ENCODE results near the gene RABAC1.

The RABAC1 gene, protein sequence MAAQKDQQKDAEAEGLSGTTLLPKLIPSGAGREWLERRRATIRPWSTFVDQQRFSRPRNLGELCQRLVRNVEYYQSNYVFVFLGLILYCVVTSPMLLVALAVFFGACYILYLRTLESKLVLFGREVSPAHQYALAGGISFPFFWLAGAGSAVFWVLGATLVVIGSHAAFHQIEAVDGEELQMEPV

DNA sequence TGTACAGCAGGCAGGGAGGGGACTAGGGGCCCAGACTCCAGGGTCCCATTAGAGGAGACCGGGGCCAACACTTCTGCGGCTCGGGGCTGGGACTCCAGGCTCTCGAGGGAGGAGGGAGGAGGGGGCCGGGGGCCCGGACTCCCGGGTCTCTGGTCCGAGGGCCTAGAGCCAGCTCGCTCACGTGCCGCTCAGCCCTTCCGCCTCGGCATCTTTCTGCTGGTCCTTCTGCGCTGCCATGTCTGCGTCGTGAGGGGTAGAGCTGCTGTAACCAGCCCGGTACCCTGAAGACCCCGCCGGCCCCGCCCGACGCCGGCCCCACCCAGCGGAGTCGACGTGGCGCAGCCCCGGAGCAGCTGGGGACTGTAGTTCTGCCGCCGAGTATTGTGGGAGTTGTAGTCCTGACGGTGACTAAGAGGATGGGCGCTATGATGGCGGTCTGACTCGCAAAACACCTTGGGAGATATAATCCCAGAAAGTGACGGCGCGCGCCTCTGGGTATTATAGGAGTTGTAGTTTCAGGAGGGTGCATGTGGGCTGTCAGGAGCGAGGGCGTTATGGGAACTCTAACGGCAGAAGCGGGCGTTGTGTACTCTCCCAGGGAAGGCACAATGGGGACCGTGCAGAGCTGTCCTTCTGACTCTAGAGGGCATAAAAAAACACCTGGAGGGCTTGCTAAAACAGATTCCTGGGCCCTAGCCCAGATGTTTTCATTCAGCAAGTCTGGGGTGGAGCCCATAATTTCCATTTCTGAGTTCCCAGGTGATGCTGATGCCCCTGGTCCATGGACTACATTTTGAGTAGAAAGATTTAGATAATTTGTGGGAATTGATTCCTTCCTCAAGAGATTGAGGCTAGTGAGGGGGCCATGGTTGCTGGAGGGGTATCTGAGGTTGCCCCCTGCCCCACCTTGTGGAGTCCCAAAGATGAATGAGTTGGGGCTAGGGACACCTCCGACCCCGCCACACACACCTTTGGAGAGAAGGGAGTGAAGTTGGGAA is at the start of gene RABAC1:
Gene RABAC1, minus strand, starts transcription at position 266 of the 998 bp plus-strand sequence. Its CDS starts 29 bp downstream, at position 237.
- Histone ChIP-seq H3K27me3 (no peaks in the 10 kb centered on the region), H3K4me1 (peaks cover 26 to 49% (median 39%) of the 10 kb centered on the region in 10 experiments), H3K27ac (peak within 1 kb of the TSS; percentile 73 to 86 (median 80)), H3K9ac (peak within 1 kb of the TSS; percentile 72 to 90 (median 85)), H3K9me3 (replicated peaks in 1 of 11) (no peaks in the 10 kb centered on the region), H4K20me1 (peaks cover 0 to 25% (median 6%) of the 10 kb centered on the region in 11 experiments; a peak in 9 of 22 replicates), H3K4me2 (peak within 1 kb of the TSS; percentile 93 to 99 (median 97)), H3K4me3 (peak within 1 kb of the TSS; percentile 82 to 99 (median 90)), H3K36me3 (peaks cover 0 to 24% (median 12%) of the 10 kb centered on the region in 11 experiments; a peak in 8 of 22 replicates)
- no peak for TF ChIP-seq Cebpa-rat (IDR thresholded peaks at IDR 0.05)

DNA sequence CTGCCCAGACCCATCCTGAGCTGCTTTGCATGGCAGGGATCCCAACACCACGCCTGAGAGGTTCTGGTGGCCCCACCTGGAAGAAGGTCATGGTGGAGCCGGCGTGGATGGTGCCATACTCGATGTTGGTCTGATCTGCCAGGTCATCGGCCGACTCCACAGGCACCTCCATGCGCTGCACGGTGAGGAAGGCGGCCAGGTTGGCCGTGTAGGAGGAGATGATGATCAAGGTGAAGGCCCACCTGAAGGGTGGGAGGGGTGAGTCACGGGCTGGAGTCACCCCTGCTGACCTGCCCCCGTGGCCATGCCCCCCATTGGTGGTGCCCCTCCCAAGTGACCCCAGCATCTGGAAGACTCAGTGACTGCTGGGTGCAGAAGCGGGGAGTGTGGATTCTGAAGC is 47.4 kb upstream of the RABAC1 start:
- Histone ChIP-seq H3K4me3 (no peak overlapping the region), H3K4me2 (no peak overlapping the region), H3K9ac (no peak overlapping the region), H3K27me3 (no peaks in the 10 kb centered on the region), H3K27ac (no peak overlapping the region), H3K9me3 (replicated peaks in 1 of 11) (no peaks in the 10 kb centered on the region), H4K20me1 (peaks cover 0 to 21% (median 0%) of the 10 kb centered on the region in 11 experiments; a peak in 2 of 22 replicates), H3K4me1 (peaks cover 0 to 18% (median 6%) of the 10 kb centered on the region in 10 experiments; a peak in 12 of 20 replicates), H3K36me3 (peaks cover 6 to 53% (median 27%) of the 10 kb centered on the region in 11 experiments; a peak in 18 of 22 replicates)
- no peak for TF ChIP-seq Cebpa-rat (IDR thresholded peaks at IDR 0.05)

DNA sequence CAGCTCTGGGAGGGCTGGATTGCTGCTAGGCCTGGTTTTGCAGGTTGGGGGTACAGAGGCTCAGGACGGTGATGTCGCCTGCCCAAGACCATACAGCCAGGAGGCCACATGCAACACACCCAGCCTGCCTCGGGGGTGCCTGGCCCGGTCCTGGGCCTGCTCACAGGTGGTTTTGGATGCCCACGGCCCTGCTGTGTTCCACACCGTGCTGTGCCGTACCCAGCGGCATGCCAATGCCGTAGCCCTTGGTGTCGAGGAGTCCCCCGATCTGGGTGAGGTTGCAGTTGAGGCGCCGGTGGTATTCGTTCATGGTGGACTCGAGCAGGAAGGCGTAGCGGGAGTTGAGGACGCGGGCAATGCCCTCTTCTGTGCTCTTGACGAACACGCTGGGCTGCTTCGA is 46.4 kb upstream of the RABAC1 start:
- H3K9ac ChIP-seq: no peak overlapping the region
- H3K27me3 ChIP-seq: peaks cover 0 to 5% (median 0%) of the 10 kb centered on the region in 11 experiments; a peak in 4 of 22 replicates
- no peak for TF ChIP-seq Cebpa-rat (IDR thresholded peaks at IDR 0.05)

DNA sequence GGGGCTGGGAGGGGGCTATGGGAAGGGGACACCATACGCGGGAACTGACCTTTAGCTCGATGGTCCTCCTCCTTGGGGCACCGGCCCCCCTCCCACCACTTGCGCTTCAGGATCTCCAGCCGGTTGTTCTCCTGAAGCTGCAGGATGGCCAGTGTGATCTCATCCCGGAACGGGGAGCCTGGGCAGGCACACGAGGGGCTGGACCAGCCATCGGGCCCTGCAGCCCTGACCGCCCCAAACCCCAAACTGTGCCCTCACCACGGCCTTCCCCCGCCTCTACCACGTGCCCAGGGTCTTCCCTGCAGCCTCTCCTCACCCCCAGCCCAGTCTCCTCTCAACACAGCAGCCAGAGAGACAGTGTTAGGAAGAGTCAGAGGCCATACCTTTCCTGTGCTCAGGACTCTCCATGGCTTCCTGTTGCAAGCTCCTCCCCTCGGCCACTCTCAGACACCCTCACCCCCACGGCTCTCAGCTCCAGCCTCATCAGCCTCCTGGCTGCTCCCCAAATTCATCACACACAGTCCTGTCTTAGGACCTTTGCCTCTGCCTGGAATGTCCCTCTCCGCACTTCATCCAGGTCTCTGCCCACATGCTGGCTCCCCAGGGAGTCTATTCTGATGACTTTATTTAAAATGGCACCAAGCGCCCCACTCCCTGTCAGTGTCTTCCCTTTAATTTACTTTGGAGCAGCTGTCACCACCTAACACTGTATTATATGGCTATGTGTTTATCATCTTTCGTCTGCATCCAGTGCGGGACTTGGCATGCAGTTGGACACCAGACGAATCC is 44.6 kb upstream of the RABAC1 start:
- no peak for TF ChIP-seq Cebpa-rat (IDR thresholded peaks at IDR 0.05)
- H3K4me1 ChIP-seq: peaks cover 8 to 44% (median 27%) of the 10 kb centered on the region in 10 experiments
- H3K27me3 ChIP-seq: peaks cover 0 to 23% (median 8%) of the 10 kb centered on the region in 11 experiments; a peak in 11 of 22 replicates
- H3K4me3 ChIP-seq: no peak overlapping the region
- H4K20me1 ChIP-seq: peaks cover 0 to 42% (median 0%) of the 10 kb centered on the region in 11 experiments; a peak in 8 of 22 replicates
- H3K9ac ChIP-seq: no peak overlapping the region
- no peaks in the 10 kb centered on the region for H3K9me3 ChIP-seq (replicated peaks in 1 of 11)
- peak overlapping the region in 2 of 11 experiments; percentile 4 to 10; a peak in 3 of 22 replicates for H3K4me2 ChIP-seq
- H3K27ac ChIP-seq: no peak overlapping the region
- H3K36me3 ChIP-seq: peaks cover 6 to 49% (median 23%) of the 10 kb centered on the region in 11 experiments; a peak in 18 of 22 replicates

More for the DNA sequence above, 46.4 kb upstream of the RABAC1 start:
- no peak overlapping the region for H3K27ac ChIP-seq
- H4K20me1 ChIP-seq: peaks cover 0 to 26% (median 0%) of the 10 kb centered on the region in 11 experiments; a peak in 5 of 22 replicates
- H3K9me3 ChIP-seq (replicated peaks in 1 of 11): no peaks in the 10 kb centered on the region
- H3K36me3 ChIP-seq: peaks cover 6 to 51% (median 23%) of the 10 kb centered on the region in 11 experiments; a peak in 18 of 22 replicates
- peaks cover 0 to 27% (median 11%) of the 10 kb centered on the region in 10 experiments; a peak in 14 of 20 replicates for H3K4me1 ChIP-seq
- H3K4me3 ChIP-seq: no peak overlapping the region
- no peak overlapping the region for H3K4me2 ChIP-seq

DNA sequence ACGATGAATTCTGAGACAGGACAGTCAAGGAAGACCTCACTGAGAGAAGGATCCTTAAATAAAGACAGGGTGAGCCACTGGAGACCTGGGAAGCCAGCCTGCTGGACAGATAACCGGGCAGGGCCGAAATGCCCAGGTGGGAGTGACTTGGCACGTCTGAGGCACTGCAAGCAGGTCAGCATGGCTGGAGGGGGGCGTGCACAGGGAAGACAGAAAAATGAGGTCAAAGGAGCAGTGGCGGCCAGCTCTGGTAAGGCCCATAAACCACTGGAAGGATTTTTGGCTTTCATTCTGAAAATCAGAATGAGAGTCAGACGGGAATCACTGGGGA is 40.7 kb upstream of the RABAC1 start:
- Histone ChIP-seq H3K9ac (peak overlapping the region in 5 of 11 experiments; percentile 78 to 85 (median 83); a peak in 8 of 22 replicates), H3K4me3 (peak overlapping the region in 3 of 10 experiments; percentile 57 to 66 (median 58); a peak in 5 of 20 replicates), H3K4me2 (peak overlapping the region in 10 of 11 experiments; percentile 90 to 100 (median 96); a peak in 17 of 22 replicates), H3K27ac (no peak overlapping the region), H3K4me1 (peaks cover 16 to 79% (median 62%) of the 10 kb centered on the region in 10 experiments), H3K36me3 (peaks cover 0 to 23% (median 3%) of the 10 kb centered on the region in 11 experiments; a peak in 8 of 22 replicates), H3K9me3 (replicated peaks in 1 of 11) (no peaks in the 10 kb centered on the region), H3K27me3 (peaks cover 0 to 39% (median 8%) of the 10 kb centered on the region in 11 experiments; a peak in 11 of 22 replicates), H4K20me1 (peaks cover 0 to 67% (median 6%) of the 10 kb centered on the region in 11 experiments; a peak in 8 of 22 replicates)
- no peak for TF ChIP-seq Cebpa-rat (IDR thresholded peaks at IDR 0.05)

DNA sequence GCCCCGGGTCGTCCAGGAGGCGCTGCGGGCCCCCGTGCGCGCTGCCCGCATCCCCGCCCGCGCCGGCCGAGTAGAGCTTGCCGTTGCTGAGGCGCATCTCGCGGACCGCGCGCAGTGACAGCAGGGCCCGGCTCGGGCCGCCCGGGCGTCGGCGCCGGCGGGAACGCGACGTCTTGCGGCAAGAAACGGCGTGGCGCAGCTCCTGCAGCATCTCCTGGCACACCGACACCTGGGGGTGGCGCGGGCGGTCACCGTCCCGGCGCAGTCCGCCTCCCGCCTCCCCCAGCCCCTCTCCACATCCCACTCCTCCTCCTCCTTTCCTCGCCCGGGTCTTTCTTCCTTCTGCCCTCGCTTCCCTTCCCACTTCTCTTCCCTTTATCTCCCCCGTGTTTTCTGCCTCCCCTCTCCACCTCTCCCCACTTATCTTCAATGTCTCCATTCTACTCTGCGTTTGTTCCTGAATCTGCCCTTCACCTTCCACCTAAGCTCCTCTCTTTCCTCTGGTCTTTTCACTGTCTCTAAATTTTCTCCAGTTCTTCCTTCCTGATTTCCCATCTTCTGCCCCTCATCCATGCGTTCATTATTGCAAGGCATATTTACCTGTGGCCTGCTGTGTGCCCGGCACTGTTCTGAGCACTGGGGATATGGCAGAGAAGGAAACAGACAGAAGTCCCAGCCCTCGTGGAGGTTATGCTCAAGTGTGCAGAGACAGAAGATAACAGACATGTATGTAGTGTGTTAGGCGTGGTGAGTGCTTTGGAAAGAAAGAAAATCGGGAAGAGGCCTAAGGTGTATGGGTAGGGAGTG is 40.2 kb upstream of the RABAC1 start:
- H3K9ac ChIP-seq: peak overlapping the region in 8 of 11 experiments; percentile 53 to 85 (median 79); a peak in 15 of 22 replicates
- peaks cover 0 to 39% (median 8%) of the 10 kb centered on the region in 11 experiments; a peak in 11 of 22 replicates for H3K27me3 ChIP-seq
- H3K9me3 ChIP-seq (replicated peaks in 1 of 11): no peaks in the 10 kb centered on the region
- H3K27ac ChIP-seq: peak overlapping the region in 6 of 11 experiments; percentile 27 to 91 (median 86); a peak in 10 of 22 replicates
- H3K36me3 ChIP-seq: peaks cover 0 to 19% (median 0%) of the 10 kb centered on the region in 11 experiments; a peak in 7 of 22 replicates
- TF ChIP-seq Cebpa-rat (IDR thresholded peaks at IDR 0.05): no peak
- H4K20me1 ChIP-seq: peaks cover 0 to 70% (median 6%) of the 10 kb centered on the region in 11 experiments; a peak in 8 of 22 replicates
- peaks cover 16 to 82% (median 67%) of the 10 kb centered on the region in 10 experiments for H3K4me1 ChIP-seq
- peak overlapping the region; percentile 45 to 67 (median 58); a peak in 19 of 20 replicates for H3K4me3 ChIP-seq
- peak overlapping the region; percentile 80 to 100 (median 96) for H3K4me2 ChIP-seq

Data from BLaER1 treated with 17β-estradiol and CSF1 and Interleukin-3, amounts not matched to agents 10 nM and 100 nM (cell line).